ENCODE results near the gene ACAD9.

DNA sequence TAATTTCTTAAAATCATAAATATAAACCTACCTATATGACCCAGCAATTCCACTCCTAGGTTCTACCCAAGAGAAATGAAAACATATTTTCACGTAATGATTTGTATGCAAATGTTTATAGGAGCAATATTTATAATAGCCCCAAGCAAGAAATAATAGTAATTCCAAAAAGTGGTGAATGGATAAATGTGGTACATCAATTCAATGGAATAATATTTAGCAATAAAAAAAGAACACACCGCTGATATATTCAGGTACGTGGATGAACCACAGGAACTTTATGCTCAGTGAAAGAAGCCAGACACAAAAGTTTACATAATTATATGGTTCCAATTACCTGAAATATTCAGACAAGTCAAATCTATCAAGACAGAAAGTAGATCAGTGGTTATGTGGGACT lies 49.9 kb downstream of the ACAD9 start:
- TF ChIP-seq CTCF (IDR thresholded peaks at IDR 0.05; ENCODE audit: low read depth, low read length) (no peak), POLR2A (IDR thresholded peaks at IDR 0.05; ENCODE audit: extremely low read depth, insufficient read length) (no peak), MAX (IDR thresholded peaks at IDR 0.05; ENCODE audit: low read depth, low read length) (no peak), MYC (IDR thresholded peaks at IDR 0.05; ENCODE audit: low read depth, low read length) (no peak)

Measured in NB4 (cell line).